Right atrium auricular region (tissue), 2 donors: Measurements from ENCODE around the gene IQCM. TPM values are rescaled to one million over a fixed set of nuclear protein-coding genes. Genes with fewer than 3 reads are reported as not detected.

ENCODE experiments used
- DNase-seq: peaks from one replicate; pipeline ENCODE4 v3.0.0-alpha.2; 2019; ENCODE audit warnings: low spot score
- H3K27ac ChIP-seq, 2 donors: fragments of 200-600 bp; sonication (generic); 1 replicate in 1 of 2; 2 replicates in 1 of 2; pipeline ENCODE4 v1.5.1; 2016 to 2019
- H3K27me3 ChIP-seq, 2 donors: fragments of 200-600 bp; sonication (generic); one replicate each; pipeline versions ENCODE4 v1.5.1 to v1.6.0; 2017 to 2019
- H3K36me3 ChIP-seq: fragments of 200-600 bp; sonication (generic); one replicate; pipeline ENCODE4 v1.5.1; 2016
- H3K4me1 ChIP-seq, 2 donors: fragments of 200-600 bp; sonication (generic); one replicate each; pipeline versions ENCODE4 v1.5.1 to v1.6.0; 2017 to 2019
- H3K4me3 ChIP-seq, 2 donors: fragments of 200-600 bp; sonication (generic); 1 replicate in 1 of 2; 2 replicates in 1 of 2; pipeline ENCODE4 v1.5.1; 2017 to 2019; ENCODE audit warnings: mild to moderate bottlenecking in 1 of 2, moderate library complexity in 1 of 2
- H3K9me3 ChIP-seq, 2 donors: fragments of 200-600 bp; sonication (generic); one replicate each; pipeline ENCODE4 v1.5.1; 2019
- total RNA-seq, 2 donors: library from RNA; depleted of rRNA; stranded (reverse); fragments of >200 nt; gene quantifications; one replicate each; pipeline ENCODE4 v1.1.0, GENCODE V29; 2016
- TF ChIP-seq, protein P1 (sequence below), 2 donors: fragments of 200-600 bp; sonication (generic); IDR thresholded peaks; one replicate each; pipeline ENCODE4 v1.5.1; 2019; ENCODE audit warnings: antibody characterized with exemption in 2 of 2

IQCM gene
- total RNA-seq, 2 donors from 2014 or later, result not detected

DNA sequence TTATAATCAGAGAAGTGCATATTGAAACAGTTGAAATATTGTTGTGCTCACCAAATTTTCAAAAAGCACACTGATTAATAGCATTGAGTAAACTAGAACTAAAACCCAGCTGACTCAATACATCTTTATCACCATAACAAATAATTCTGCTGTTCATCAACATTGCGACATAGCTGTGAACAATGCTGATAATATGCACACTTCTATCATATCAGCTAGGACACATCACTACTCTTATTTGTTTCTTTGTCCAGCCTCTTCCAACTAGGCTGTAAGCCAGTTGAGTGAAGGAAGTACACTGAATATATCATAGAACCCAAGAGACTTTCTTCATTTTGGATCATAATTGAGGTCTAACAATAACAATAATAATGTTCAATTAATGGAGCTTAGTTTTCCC is 349.7 kb downstream of the IQCM start:
- TF ChIP-seq, protein P1, sequence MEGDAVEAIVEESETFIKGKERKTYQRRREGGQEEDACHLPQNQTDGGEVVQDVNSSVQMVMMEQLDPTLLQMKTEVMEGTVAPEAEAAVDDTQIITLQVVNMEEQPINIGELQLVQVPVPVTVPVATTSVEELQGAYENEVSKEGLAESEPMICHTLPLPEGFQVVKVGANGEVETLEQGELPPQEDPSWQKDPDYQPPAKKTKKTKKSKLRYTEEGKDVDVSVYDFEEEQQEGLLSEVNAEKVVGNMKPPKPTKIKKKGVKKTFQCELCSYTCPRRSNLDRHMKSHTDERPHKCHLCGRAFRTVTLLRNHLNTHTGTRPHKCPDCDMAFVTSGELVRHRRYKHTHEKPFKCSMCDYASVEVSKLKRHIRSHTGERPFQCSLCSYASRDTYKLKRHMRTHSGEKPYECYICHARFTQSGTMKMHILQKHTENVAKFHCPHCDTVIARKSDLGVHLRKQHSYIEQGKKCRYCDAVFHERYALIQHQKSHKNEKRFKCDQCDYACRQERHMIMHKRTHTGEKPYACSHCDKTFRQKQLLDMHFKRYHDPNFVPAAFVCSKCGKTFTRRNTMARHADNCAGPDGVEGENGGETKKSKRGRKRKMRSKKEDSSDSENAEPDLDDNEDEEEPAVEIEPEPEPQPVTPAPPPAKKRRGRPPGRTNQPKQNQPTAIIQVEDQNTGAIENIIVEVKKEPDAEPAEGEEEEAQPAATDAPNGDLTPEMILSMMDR (IDR thresholded peaks at IDR 0.05), result no peak

DNA sequence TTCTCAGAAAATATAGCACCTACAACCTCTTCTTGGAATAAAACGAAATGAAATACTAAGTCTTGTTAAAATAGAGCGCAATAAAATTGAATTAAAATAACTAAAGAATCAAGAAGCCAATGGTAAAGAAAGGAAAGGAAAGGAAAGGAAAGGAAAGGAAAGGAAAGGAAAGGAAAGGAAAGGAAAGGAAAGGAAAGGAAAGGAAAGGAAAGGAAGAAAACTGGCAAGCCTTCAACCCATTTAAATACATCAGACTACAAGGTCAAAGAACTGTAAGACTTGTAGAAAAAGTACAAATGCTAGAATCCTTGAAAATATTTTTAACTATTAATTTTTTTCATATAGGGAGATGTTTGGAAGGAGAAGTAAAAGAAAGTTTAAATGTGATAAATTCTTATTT is 372.1 kb downstream of the IQCM start:
- TF ChIP-seq, protein P1 (IDR thresholded peaks at IDR 0.05), result no peak

More for the DNA sequence above, 349.7 kb downstream of the IQCM start:
- Histone ChIP-seq H3K36me3 (no peaks in the 10 kb centered on the region), H3K4me3 (no peak overlapping the region), H3K9me3 (peaks cover 0 to 5% of the 10 kb centered on the region in 2 donors), H3K4me1 (no peaks in the 10 kb centered on the region), H3K27ac (no peak overlapping the region), H3K27me3 (no peaks in the 10 kb centered on the region)
- DNase-seq, result no peak

DNA sequence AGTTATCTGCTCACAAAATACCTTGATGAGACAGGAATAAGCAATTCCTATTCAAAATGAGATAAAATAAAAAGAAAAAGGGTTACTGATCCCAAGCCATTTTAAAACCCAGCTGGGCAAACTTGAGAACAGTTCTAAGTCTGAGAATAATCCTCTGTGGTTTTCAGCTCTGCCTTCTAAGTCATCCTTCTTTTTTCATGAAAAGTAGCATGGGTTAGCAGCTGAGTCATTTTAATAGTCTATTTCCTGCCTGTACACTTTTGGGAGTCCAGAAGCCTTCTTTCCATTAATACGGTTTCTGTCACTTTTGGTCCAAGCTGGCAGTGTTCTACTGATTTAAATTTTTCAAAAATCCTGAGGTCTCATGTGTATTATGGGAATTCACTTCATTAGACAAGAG is 374.3 kb downstream of the IQCM start:
- no peak overlapping the region for H3K27ac ChIP-seq
- no peaks in the 10 kb centered on the region for H3K36me3 ChIP-seq
- DNase-seq, result no peak
- no peaks in the 10 kb centered on the region for H3K27me3 ChIP-seq
- TF ChIP-seq, protein P1 (IDR thresholded peaks at IDR 0.05), result no peak
- H3K4me1 ChIP-seq, result no peaks in the 10 kb centered on the region
- H3K9me3 ChIP-seq, result no peaks in the 10 kb centered on the region
- no peak overlapping the region for H3K4me3 ChIP-seq

More for the DNA sequence above, 372.1 kb downstream of the IQCM start:
- H3K4me3 ChIP-seq, result no peak overlapping the region
- DNase-seq, result no peak
- H3K27ac ChIP-seq, result no peak overlapping the region
- no peaks in the 10 kb centered on the region for H3K4me1 ChIP-seq
- H3K9me3 ChIP-seq, result no peaks in the 10 kb centered on the region
- H3K27me3 ChIP-seq, result no peaks in the 10 kb centered on the region
- H3K36me3 ChIP-seq, result no peaks in the 10 kb centered on the region

DNA sequence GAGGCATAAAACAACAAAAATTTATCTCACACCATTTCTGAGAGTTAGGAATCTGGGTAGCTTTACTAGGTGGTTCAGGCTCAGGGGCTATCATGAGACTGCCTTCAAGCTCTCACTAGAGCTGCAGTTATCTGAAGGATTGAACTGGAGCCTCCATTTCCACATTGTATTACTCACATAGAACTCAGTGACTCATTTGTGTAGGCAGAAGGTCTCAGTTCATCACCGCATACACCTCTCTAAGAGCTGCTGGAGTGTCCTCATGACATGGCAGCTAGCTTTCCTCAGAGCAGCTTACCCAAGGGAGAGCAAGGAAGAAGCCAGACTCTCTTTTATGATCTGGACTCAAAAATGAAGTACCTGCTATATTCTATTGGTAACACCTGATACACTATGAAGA is 389.2 kb downstream of the IQCM start:
- no peak overlapping the region for H3K4me3 ChIP-seq
- TF ChIP-seq, protein P1 (IDR thresholded peaks at IDR 0.05), result no peak

DNA sequence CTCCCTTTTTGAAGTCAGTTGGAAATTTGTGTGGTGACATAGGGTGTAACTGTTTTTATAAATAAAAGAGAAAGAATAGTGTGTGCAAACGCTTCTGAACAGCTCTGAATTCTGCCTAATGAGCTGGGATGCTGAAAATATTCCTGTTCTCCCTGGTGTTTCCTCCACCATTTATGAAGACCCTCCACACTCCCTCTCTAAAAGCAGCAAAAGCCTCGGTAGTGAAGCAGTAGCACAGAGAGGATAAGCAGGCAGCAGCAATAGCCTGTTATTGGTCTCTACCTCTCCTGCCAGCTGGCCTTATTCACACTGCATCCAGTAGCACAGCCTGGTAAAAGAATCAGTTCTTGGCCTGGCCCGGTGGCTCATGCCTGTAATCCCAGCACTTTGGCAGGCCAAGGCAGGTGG is 406.1 kb downstream of the IQCM start:
- TF ChIP-seq, protein P1 (IDR thresholded peaks at IDR 0.05), result no peak
- H3K9me3 ChIP-seq, result no peaks in the 10 kb centered on the region
- no peak overlapping the region for H3K4me3 ChIP-seq
- H3K36me3 ChIP-seq, result no peaks in the 10 kb centered on the region
- peak overlapping the region; percentile 49 to 53 for H3K27ac ChIP-seq
- no peak for DNase-seq
- H3K27me3 ChIP-seq, result no peaks in the 10 kb centered on the region
- H3K4me1 ChIP-seq, result peaks cover 0 to 14% of the 10 kb centered on the region in 2 donors

More for the DNA sequence above, 389.2 kb downstream of the IQCM start:
- DNase-seq, result no peak
- Histone ChIP-seq H3K27me3 (no peaks in the 10 kb centered on the region), H3K36me3 (no peaks in the 10 kb centered on the region), H3K4me1 (no peaks in the 10 kb centered on the region), H3K9me3 (no peaks in the 10 kb centered on the region), H3K27ac (no peak overlapping the region)

DNA sequence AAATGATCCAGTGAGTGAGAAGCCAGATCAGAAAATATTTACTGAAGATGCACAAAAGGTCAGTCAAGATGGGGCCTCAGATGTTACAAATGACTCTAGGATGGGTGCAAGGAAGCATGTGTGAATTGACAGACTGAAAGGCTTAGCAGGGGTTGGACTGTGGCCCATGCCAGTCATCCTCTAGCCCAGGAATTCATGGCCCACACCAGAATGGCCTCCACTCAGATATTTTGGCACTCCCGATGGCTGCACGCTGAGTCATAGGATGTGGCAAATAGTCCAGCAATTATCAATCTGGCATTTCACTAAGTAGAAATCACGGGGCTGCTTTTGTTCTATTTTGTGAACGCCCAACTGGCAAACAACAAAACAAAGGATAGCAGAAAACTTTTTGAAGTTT is 406.5 kb downstream of the IQCM start:
- Histone ChIP-seq H3K4me3 (no peak overlapping the region), H3K27me3 (no peaks in the 10 kb centered on the region), H3K27ac (peak overlapping the region; percentile 49 to 53), H3K36me3 (no peaks in the 10 kb centered on the region), H3K9me3 (no peaks in the 10 kb centered on the region), H3K4me1 (peaks cover 0 to 14% of the 10 kb centered on the region in 2 donors)
- no peak for DNase-seq
- TF ChIP-seq, protein P1 (IDR thresholded peaks at IDR 0.05), result no peak
